ENCODE data around the gene SNX20.

- TF ChIP-seq CTCF (conservative IDR thresholded peaks at IDR 0.05; ENCODE audit: low read depth in 2 of 2) (no peak), EZH2 (IDR thresholded peaks at IDR 0.05; ENCODE audit: low read depth, unreplicated experiment) (no peak), JUNB (IDR thresholded peaks at IDR 0.05; ENCODE audit: unreplicated experiment) (no peak), EZH2phosphoT487 (IDR thresholded peaks at IDR 0.05; ENCODE audit: unreplicated experiment) (no peak), REST (IDR thresholded peaks at IDR 0.05; ENCODE audit: unreplicated experiment) (no peak), POLR2AphosphoS5 (IDR thresholded peaks at IDR 0.05; ENCODE audit: low read depth) (no peak), CREB1 (CRISPR knock-in tag; IDR thresholded peaks at IDR 0.05; ENCODE audit: low read depth) (no peak), ETS1 (IDR thresholded peaks at IDR 0.05) (no peak), STAT1 (IDR thresholded peaks at IDR 0.05; ENCODE audit: unreplicated experiment) (no peak), ZNF331 (CRISPR knock-in tag; IDR thresholded peaks at IDR 0.05; ENCODE audit: low read depth) (no peak), ZNF114 (CRISPR knock-in tag; IDR thresholded peaks at IDR 0.05) (no peak)
These were observed 36.9 kb downstream of the SNX20 start for GRCh38 chr16:50644245-50644644.

Data from GM23338 (cell line).